Embryonic facial prominence (tissue), 1 donor: Measurements from ENCODE around the gene ZFYVE21.

Experiments used
- DNase-seq: peaks from one replicate; pipeline ENCODE4 v3.0.0-alpha.2; 2016; ENCODE audit errors: extremely low spot score

Gene ZFYVE21

GRCh38 chr14:103725001-103725682, 9.5 kb downstream of the ZFYVE21 start:
- no peak for DNase-seq

- DNase-seq, result no peak
Measured at GRCh38 chr14:103725739-103726395, 10.3 kb downstream of the ZFYVE21 start.

GRCh38 chr14:103726474-103726873, 10.9 kb downstream of the ZFYVE21 start:
- no peak for DNase-seq

GRCh38 chr14:103727313-103727980, 11.8 kb downstream of the ZFYVE21 start:
- DNase-seq, result no peak

GRCh38 chr14:103728141-103728540, 12.5 kb downstream of the ZFYVE21 start:
- no peak for DNase-seq

GRCh38 chr14:103728721-103729120, 13.1 kb downstream of the ZFYVE21 start:
- DNase-seq, result no peak

GRCh38 chr14:103729496-103730448, 14.2 kb downstream of the ZFYVE21 start:
- no peak for DNase-seq

- no peak for DNase-seq
Measured at GRCh38 chr14:103730490-103731035, 15.0 kb downstream of the ZFYVE21 start.

- DNase-seq, result no peak
Measured at GRCh38 chr14:103731481-103731880, 15.9 kb downstream of the ZFYVE21 start.

GRCh38 chr14:103731916-103732867, 16.6 kb downstream of the ZFYVE21 start:
- DNase-seq, result no peak

- DNase-seq, result no peak
Measured at GRCh38 chr14:103732868-103733620, 17.4 kb downstream of the ZFYVE21 start.

GRCh38 chr14:103733651-103734050, 18.0 kb downstream of the ZFYVE21 start:
- no peak for DNase-seq

GRCh38 chr14:103734081-103734888, 18.7 kb downstream of the ZFYVE21 start:
- no peak for DNase-seq

- no peak for DNase-seq
Measured at GRCh38 chr14:103735022-103735421, 19.4 kb downstream of the ZFYVE21 start.

- no peak for DNase-seq
Measured at GRCh38 chr14:103735439-103735814, 19.8 kb downstream of the ZFYVE21 start.

- DNase-seq, result no peak
Measured at GRCh38 chr14:103735815-103736545, 20.4 kb downstream of the ZFYVE21 start.

GRCh38 chr14:103736546-103737431, 21.2 kb downstream of the ZFYVE21 start:
- DNase-seq, result no peak
